AG10803 (cell line): ENCODE data around the gene DAAM2.

Source experiments
- DNase-seq: peaks from one replicate; pipeline ENCODE4 v3.0.0; 2010; ENCODE audit warnings: low read depth
- H3K4me3 ChIP-seq: 2 replicates; pipeline ENCODE4 v1.5.1; 2011; ENCODE audit warnings: mild to moderate bottlenecking, low read length, control low read depth
- CTCF ChIP-seq: conservative IDR thresholded peaks from 2 replicates; pipeline ENCODE4 v1.5.1; 2011; ENCODE audit warnings: mild to moderate bottlenecking, low read length, control low read depth, inconsistent platforms

Gene DAAM2

GRCh38 chr6:39930540-39930939 lies 138.4 kb downstream of the DAAM2 start:
- H3K4me3 ChIP-seq: no peak overlapping the region
- no peak for DNase-seq
- no peak for TF ChIP-seq CTCF

DNA sequence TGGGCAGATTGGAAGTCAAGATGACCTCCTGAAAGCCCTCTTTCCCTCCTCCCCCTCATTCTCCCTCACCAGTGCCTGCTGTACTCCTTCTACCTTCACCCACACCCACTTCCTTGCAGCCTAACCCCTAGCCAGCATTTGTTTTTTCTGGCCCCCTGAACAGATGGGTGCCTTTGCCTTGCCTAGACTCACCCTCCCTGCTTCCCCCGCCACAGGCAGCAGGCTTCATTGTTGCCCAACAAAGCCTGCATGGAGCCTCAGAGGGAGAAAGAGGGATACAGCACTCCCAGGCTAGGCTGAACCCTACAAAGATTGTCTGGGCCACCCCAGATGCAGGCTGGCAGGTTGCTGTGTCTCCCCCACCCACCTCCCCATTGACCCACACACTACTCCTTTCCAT lies 139.4 kb downstream of the DAAM2 start:
- TF ChIP-seq CTCF: no peak
- no peak for DNase-seq

GRCh38 chr6:39932386-39932910 lies 140.3 kb downstream of the DAAM2 start:
- no peak for TF ChIP-seq CTCF
- DNase-seq: no peak
- H3K4me3 ChIP-seq: no peak overlapping the region

More for the DNA sequence above, 139.4 kb downstream of the DAAM2 start:
- H3K4me3 ChIP-seq: no peak overlapping the region

- no peak for TF ChIP-seq CTCF
- peak overlapping the region; percentile 78 for H3K4me3 ChIP-seq
- DNase-seq: no peak
These were observed 141.5 kb downstream of the DAAM2 start for GRCh38 chr6:39933669-39934130.

DNA sequence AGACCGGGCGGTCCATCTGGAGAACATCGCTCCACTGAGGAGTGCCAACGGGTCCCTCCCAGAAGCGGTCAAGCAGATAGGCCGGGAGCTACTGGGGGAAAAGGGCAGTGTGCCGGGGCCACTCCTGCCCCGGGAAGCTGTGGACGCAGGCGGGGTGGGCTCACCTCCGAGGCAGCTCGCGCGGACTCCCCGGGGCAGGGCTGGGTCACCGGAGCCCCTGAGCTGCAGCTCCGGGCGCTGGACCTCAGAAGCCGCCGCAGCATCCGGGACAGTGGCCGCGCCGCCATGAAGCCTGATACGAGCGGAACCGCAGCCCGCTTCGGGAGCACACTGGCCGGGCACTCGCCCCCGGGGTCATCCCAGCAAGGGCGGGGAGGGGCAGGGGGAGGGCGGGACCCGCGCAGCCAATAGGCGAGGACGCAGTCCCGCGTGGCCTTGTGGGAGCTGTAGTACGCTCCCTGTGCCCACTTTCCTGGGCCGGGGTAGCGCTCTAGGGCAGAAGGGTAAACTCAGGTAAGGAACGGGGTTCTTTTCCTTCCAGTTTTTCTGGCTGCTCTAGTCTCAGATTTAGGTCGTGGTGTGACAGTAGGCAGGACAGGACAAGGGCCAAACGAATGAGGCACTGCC lies 142.1 kb downstream of the DAAM2 start, which contains the start of gene MOCS1:
Gene MOCS1 (minus strand): TSS at position 332 of the 627 bp plus-strand sequence. CDS start 45 bp downstream, at position 287.
- TF ChIP-seq CTCF: no peak
- peak; percentile 61 for DNase-seq
- peak within 1 kb of the TSS; percentile 78 for H3K4me3 ChIP-seq

- DNase-seq: no peak
- no peak for TF ChIP-seq CTCF
- H3K4me3 ChIP-seq: no peak overlapping the region
These were observed 143.1 kb downstream of the DAAM2 start for GRCh38 chr6:39935241-39935640.

DNA sequence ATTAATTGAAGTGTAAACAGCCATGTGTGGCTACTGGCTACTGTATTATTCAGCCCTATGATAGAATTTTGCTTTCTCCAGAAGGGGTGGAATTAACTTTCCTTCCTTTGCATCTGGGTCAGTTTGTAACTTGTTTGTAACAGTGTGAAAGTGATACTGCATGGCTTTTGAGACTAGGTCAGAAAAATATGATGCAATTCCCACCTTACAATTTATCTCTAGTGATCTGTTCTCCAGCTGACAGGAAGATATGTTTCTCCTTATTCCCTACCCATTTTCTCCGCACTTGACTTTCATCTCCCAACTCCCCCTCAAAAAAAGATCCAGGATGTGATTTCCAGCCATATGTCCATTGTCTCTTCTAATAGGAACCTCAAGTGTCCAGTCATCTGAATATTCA lies 144.7 kb downstream of the DAAM2 start:
- no peak for TF ChIP-seq CTCF
- no peak for DNase-seq
- no peak overlapping the region for H3K4me3 ChIP-seq
